Measurements from ENCODE around the gene IL20RA.

The IL20RA gene

DNA sequence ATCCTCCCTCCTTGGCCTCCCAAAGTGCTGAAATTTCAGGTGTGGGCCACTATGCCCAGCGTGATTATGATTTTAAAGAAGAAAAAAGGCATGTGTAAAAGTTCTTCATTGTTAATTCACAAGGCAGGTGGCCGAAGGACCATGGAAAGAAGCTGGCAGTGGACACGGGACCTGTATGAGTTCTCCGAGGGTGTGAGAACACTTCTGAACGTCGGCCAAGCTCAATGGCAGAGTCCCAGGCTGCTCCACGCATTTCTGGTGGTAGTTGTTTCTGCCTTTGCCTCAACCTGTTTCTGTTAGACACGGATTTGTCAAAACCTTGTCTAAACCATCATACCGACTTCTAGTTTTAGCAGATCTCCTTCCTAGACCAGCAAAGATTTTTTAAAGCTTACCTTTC, 36.6 kb downstream of the IL20RA start:
- no peak for TF ChIP-seq ZNF274 (IDR thresholded peaks at IDR 0.05; ENCODE audit: low read depth, low read length)
- no peak overlapping the region for H3K4me3 ChIP-seq (ENCODE audit: low read length)

DNA sequence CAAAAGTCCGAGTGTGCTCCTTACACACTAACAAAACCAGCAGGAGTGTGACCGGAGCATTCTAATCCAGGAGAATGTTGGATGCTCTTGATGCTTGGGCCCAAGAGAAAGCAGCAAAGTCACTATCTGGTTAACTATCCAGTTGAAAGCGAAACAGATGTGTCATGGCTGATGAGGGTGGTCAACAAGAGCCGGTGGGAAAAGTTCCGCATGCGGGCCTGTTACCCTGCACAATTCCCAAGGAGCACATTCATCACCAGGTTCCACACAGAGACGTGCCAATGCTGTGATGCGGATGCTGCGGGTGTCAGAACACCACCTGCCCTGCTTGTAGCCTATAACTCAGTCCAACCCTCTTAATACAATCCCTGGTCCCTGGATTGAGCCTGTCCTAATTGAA, 38.7 kb downstream of the IL20RA start:
- TF ChIP-seq ZNF274 (IDR thresholded peaks at IDR 0.05; ENCODE audit: low read depth, low read length), result no peak
- no peak overlapping the region for H3K4me3 ChIP-seq (ENCODE audit: low read length)

DNA sequence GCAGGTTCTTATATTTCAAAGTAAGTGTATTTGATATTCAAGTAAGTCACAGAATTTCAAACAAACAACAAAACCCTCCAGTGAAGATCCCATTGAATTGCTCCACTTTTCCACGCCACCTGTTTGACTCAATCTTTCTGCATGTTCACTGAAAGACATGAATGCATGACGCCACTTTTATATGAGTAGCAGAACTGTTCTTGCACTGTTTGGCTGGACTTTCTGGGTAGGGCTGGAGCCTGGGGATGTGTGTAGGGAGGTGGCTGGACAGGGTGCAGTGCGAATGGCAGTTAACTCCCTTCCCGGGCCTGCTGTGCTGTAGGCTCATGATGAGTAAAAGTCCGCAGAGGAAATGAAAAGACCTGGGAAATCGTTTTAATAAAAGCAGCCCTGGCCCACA, 39.7 kb downstream of the IL20RA start:
- no peak overlapping the region for H3K4me3 ChIP-seq (ENCODE audit: low read length)
- no peak for TF ChIP-seq ZNF274 (IDR thresholded peaks at IDR 0.05; ENCODE audit: low read depth, low read length)

DNA sequence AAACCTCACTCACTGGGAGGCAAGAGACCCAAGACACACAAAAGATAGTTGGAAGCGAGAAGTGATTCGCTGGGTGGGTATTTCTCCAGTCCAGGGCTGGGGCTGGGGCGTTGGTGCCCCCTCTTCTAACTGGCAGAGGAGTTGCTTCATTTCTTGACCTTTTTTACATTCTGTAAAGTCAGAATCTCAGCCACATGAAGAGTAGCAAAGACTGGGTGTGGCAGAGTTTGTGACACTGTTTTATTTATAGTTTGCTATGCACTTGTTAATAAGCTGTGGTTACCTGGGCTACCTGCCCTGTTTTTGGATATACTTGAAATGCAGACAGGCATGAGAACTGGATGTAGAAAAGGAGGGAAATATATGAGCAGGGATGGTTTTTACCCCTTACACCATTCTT, 42.3 kb downstream of the IL20RA start:
- no peak overlapping the region for H3K4me3 ChIP-seq (ENCODE audit: low read length)
- no peak for TF ChIP-seq ZNF274 (IDR thresholded peaks at IDR 0.05; ENCODE audit: low read depth, low read length)

- no peak for TF ChIP-seq ZNF274 (IDR thresholded peaks at IDR 0.05; ENCODE audit: low read depth, low read length)
- no peak overlapping the region for H3K4me3 ChIP-seq (ENCODE audit: low read length)
Measured at GRCh38 chr6:137001977-137002302, 42.8 kb downstream of the IL20RA start.

DNA sequence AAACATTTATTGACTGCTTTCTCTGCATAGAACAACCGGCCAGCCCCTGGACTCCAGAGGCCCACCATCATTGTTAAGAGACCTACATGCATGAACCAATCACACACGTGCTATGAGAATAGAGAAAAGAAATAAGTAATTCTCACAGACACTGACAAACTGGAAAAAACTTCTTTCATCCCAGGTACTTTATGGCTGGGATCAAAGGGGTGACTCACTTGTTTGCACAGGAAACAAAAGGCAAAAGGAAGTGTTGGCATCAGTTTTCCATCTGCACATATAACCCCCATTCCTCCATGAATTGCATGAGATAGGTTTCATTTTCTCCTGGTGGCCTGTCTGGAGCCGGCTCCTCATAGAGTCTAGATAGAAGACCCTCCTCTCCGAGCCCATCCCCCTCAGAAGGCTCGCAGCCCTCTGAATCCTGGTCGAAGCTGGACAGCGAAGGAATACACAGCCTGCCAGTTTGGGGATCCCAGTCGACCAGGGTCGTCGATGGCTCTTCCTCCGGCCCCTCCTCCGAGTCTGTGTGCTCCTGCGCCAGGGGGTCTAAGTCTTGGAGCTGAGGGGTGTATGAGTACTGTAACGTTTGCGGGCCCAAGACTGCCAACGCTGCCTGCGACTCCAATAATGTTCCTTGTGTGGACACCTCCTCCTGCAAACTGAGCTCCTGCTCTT, 43.3 kb downstream of the IL20RA start:
- no peak overlapping the region for H3K4me3 ChIP-seq (ENCODE audit: low read length)
- TF ChIP-seq ZNF274 (IDR thresholded peaks at IDR 0.05; ENCODE audit: low read depth, low read length), result no peak

DNA sequence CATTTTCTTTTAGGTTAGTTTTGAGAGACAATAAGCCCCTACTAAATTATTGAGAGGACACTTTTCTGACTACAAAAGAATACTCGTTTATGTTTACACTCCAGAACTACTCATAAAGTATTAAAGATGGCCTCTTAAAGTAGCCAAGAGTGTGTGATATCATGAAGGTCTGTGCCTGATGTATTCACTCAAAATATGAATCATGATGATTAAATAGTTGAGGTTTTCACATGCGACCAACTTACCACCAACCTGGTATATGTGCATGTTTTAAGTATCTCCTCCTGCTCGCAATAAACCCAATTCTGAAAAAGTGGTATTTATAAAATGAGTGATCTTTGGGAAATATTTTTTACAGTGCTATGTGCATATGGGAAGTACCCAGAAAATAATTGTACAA, 43.9 kb downstream of the IL20RA start:
- no peak overlapping the region for H3K4me3 ChIP-seq (ENCODE audit: low read length)

GRCh38 chr6:136995521-136995920, 49.2 kb downstream of the IL20RA start:
- no peak for TF ChIP-seq ZNF274 (IDR thresholded peaks at IDR 0.05; ENCODE audit: low read depth, low read length)
- no peak overlapping the region for H3K4me3 ChIP-seq (ENCODE audit: low read length)

More for the DNA sequence above, 43.9 kb downstream of the IL20RA start:
- no peak for TF ChIP-seq ZNF274 (IDR thresholded peaks at IDR 0.05; ENCODE audit: low read depth, low read length)

DNA sequence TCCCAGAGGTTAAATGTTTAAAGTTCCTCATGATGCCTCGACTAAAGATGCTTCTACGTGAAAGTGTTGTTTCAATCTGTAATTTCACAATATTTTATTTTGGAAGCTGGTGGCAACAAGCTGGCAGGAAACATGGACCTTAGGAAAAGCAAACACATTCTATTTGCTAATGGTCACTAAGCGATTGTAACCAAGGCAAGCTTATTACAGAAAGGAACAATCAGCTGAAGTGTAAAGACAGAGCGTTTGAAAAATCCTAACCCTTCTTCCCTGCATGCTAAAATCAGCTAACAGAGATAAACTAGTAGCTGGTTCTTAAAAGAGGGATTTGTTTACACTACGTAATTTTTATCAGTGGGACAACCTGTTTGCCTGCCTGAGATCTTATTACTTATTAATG, 50.0 kb downstream of the IL20RA start:
- no peak for TF ChIP-seq ZNF274 (IDR thresholded peaks at IDR 0.05; ENCODE audit: low read depth, low read length)
- no peak overlapping the region for H3K4me3 ChIP-seq (ENCODE audit: low read length)

GRCh38 chr6:136992113-136992512, 52.7 kb downstream of the IL20RA start:
- no peak overlapping the region for H3K4me3 ChIP-seq (ENCODE audit: low read length)
- no peak for TF ChIP-seq ZNF274 (IDR thresholded peaks at IDR 0.05; ENCODE audit: low read depth, low read length)

DNA sequence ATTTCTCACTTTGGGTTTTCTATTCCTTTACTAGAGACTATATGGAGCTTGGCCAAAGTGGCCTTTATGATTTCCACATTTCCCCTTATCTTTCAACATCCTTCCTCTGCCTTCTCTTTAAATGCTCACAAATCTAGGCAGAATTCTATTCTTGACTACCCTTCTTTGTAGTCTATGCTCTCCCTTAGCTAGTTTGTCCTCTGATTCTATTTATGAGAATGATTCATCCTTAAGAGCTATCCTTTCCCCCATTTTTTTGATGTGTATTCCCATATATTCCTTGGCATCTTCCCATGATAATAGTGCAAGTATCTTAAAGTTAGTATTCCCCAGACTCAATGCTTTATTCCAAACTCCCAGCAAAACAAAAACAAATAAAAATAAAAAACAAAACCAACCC, 53.1 kb downstream of the IL20RA start:
- TF ChIP-seq ZNF274 (IDR thresholded peaks at IDR 0.05; ENCODE audit: low read depth, low read length), result no peak
- no peak overlapping the region for H3K4me3 ChIP-seq (ENCODE audit: low read length)

- no peak for TF ChIP-seq ZNF274 (IDR thresholded peaks at IDR 0.05; ENCODE audit: low read depth, low read length)
- H3K4me3 ChIP-seq (ENCODE audit: low read length), result no peak overlapping the region
Measured at GRCh38 chr6:136990754-136991153, 54.0 kb downstream of the IL20RA start.

GRCh38 chr6:136990242-136990578, 54.6 kb downstream of the IL20RA start:
- H3K4me3 ChIP-seq (ENCODE audit: low read length), result no peak overlapping the region
- TF ChIP-seq ZNF274 (IDR thresholded peaks at IDR 0.05; ENCODE audit: low read depth, low read length), result no peak

DNA sequence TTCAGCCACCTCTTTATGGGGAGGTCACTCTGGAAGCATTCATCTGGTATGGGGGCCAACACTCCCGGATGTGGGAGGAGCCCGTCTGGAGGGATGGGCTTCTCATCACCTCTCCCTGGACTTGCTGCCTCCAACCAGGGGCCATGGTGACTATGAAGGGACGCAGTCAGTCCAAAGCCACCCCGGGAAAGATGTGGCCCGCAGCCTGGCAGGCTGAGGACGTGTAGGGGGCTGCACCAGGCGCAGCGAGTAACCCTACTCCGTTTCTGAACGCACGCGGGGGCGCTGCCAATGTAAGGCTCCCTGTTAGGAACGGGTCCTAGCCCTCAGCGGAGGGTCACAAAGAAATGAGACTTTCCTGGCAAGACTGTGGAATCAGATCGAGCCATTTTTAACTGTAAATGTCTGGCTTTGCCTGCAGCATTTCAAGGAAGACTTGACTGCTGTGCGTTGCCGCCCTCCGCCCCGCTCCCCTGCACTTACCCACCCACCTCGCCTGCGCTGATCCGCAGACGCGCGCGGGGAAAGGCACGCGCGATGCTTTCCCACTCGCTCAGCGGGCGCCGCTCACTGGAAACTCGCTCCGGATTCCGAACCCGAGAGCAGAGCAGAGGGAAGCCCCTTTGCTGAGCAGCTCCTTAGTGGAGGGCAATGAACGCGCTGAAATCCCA, 55.1 kb downstream of the IL20RA start:
- TF ChIP-seq ZNF274 (IDR thresholded peaks at IDR 0.05; ENCODE audit: low read depth, low read length), result no peak
- H3K4me3 ChIP-seq (ENCODE audit: low read length), result no peak overlapping the region

DNA sequence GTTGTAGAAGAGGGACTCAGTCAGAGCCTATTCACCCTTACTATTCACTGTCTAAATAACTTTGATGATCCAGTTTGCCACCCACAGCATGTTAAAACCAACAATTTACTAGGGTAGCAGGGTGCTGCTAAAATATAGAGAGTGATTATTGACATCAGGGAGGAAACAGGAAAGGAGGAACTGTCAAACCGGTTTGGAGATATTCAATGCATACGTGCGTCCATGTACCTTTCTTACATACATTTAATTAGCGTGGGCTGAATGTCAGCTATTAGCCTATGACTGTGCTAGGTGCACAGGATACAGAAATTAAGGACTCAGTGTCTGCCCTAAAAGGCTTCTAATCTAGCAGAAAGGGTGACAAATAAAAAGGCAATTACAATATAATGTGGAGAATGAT, 57.2 kb downstream of the IL20RA start:
- TF ChIP-seq ZNF274 (IDR thresholded peaks at IDR 0.05; ENCODE audit: low read depth, low read length), result no peak

GRCh38 chr6:136985502-136985901, 59.3 kb downstream of the IL20RA start:
- TF ChIP-seq ZNF274 (IDR thresholded peaks at IDR 0.05; ENCODE audit: low read depth, low read length), result no peak

More for the DNA sequence above, 57.2 kb downstream of the IL20RA start:
- no peak overlapping the region for H3K4me3 ChIP-seq (ENCODE audit: low read length)

More at GRCh38 chr6:136985502-136985901, 59.3 kb downstream of the IL20RA start:
- no peak overlapping the region for H3K4me3 ChIP-seq (ENCODE audit: low read length)
